DMS114 treated with DMSO at 0.1 percent for 48 hours (cell line): Measurements from ENCODE around the gene LRP5.
"Not testable (repeated sequence)": the region's sequence is repeated elsewhere in the genome, so short reads cannot be mapped to it uniquely, and the experiment has no call there.

Experiments used
- DNase-seq: peaks from one replicate; lab custom pipeline; 2025; ENCODE audit not compliant: unreplicated experiment; lab: John Stamatoyannopoulos, UW

LRP5 gene

GRCh38 chr11:68386331-68386978 is 74.1 kb downstream of the LRP5 start:
- no peak for DNase-seq

GRCh38 chr11:68387840-68388239 is 75.4 kb downstream of the LRP5 start:
- DNase-seq, result no peak

GRCh38 chr11:68388595-68389198 is 76.3 kb downstream of the LRP5 start:
- no peak for DNase-seq

GRCh38 chr11:68390315-68390714 is 77.9 kb downstream of the LRP5 start:
- DNase-seq, result no peak

- no peak for DNase-seq
Observed at GRCh38 chr11:68392822-68393221, 80.4 kb downstream of the LRP5 start.

- DNase-seq, result no peak
Observed at GRCh38 chr11:68396516-68396915, 84.1 kb downstream of the LRP5 start.

GRCh38 chr11:68397256-68397655 is 84.9 kb downstream of the LRP5 start:
- no peak for DNase-seq

GRCh38 chr11:68398995-68399851 is 86.8 kb downstream of the LRP5 start:
- DNase-seq, result no peak

- DNase-seq, result no peak
Observed at GRCh38 chr11:68399916-68400315, 87.5 kb downstream of the LRP5 start.

- not testable (repeated sequence) for DNase-seq
Observed at GRCh38 chr11:68400584-68400983, 88.2 kb downstream of the LRP5 start.

GRCh38 chr11:68401856-68402255 is 89.5 kb downstream of the LRP5 start:
- no peak for DNase-seq

GRCh38 chr11:68402355-68403031 is 90.1 kb downstream of the LRP5 start:
- no peak for DNase-seq

GRCh38 chr11:68403424-68403823 is 91.0 kb downstream of the LRP5 start:
- no peak for DNase-seq

- no peak for DNase-seq
Observed at GRCh38 chr11:68403831-68404230, 91.4 kb downstream of the LRP5 start.

- no peak for DNase-seq
Observed at GRCh38 chr11:68406324-68407313, 94.2 kb downstream of the LRP5 start.

- DNase-seq, result no peak
Observed at GRCh38 chr11:68408512-68408911, 96.1 kb downstream of the LRP5 start.

GRCh38 chr11:68409748-68410344 is 97.5 kb downstream of the LRP5 start:
- DNase-seq, result no peak

GRCh38 chr11:68411501-68411991 is 99.2 kb downstream of the LRP5 start:
- no peak for DNase-seq

GRCh38 chr11:68412593-68413475 is 100.4 kb downstream of the LRP5 start:
- DNase-seq, result no peak
